Measurements from ENCODE around the gene MC1R.

Gene MC1R

DNA sequence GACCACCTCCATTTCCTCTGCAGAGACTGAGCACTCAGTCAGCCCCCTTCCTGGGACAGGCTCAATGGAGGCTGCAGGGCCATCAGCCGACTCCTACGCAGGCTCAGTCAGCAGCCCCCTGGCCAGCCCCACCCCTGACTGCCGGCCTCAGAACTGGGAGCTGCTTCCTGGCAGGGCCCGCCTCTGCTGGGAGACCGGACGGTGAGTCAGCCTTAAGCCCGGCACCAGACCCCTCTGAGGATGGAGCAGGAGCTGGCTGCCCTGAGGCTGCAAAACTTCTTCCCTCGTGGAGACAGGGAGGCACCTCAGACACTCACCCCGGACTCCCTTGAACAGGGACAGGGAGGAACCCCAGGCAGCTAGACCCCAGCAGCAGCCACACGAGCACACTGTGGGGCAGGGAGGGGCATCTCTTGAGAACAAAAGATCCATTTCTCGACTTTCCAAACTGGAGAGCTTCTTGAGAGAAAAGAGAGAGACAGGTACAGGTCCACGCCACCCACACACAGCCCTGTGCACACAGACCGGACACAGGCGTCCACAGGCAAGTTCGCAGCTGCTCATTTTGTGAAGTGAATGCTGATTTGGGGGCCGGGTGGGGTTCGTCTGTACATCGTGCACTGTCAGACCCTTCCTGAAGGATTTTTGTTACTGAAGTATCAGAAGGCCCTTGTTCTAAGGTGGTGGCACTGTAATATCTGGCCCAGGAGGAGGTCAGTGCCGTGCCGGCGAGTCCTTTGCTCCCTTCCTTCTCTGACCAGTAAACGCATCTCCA is 3.2 kb downstream of the MC1R start:
- Mint-ChIP-seq H3K27ac (peak overlapping the region; percentile 91), H3K27me3 (ENCODE audit: low read depth, poor library complexity) (no peaks in the 10 kb centered on the region), H3K36me3 (ENCODE audit: low read depth) (no peaks in the 10 kb centered on the region), H3K4me1 (peaks cover 49% of the 10 kb centered on the region), H3K9me3 (no peaks in the 10 kb centered on the region), H3K4me3 (peak overlapping the region; percentile 94)
- peak; percentile 74 for DNase-seq
- TF ChIP-seq, protein P1, sequence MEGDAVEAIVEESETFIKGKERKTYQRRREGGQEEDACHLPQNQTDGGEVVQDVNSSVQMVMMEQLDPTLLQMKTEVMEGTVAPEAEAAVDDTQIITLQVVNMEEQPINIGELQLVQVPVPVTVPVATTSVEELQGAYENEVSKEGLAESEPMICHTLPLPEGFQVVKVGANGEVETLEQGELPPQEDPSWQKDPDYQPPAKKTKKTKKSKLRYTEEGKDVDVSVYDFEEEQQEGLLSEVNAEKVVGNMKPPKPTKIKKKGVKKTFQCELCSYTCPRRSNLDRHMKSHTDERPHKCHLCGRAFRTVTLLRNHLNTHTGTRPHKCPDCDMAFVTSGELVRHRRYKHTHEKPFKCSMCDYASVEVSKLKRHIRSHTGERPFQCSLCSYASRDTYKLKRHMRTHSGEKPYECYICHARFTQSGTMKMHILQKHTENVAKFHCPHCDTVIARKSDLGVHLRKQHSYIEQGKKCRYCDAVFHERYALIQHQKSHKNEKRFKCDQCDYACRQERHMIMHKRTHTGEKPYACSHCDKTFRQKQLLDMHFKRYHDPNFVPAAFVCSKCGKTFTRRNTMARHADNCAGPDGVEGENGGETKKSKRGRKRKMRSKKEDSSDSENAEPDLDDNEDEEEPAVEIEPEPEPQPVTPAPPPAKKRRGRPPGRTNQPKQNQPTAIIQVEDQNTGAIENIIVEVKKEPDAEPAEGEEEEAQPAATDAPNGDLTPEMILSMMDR (IDR thresholded peaks at IDR 0.05), result no peak

DNA sequence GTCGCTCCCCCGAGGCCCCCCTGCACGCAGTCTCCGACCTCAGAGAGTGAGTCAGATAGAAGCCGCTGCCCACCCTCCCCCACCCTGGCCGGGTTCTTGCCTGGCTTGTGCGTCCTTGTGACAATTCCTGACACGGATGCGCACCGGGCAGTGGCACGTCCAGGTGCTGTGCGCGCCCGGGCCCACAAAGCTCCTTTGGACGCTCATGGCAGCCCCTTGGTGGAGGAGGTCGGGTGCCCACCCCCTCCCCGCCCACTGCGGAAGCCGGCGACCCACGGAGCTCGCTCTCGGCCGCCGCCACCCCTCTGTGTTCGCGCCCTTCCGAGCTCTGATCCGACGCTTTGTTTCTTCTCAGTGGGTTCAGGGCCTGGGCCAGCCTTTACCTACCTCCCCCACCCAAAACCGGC is 3.8 kb downstream of the MC1R start:
- peak; percentile 72 for DNase-seq
- Mint-ChIP-seq H3K36me3 (ENCODE audit: low read depth) (no peaks in the 10 kb centered on the region), H3K4me1 (peaks cover 48% of the 10 kb centered on the region), H3K9me3 (no peaks in the 10 kb centered on the region), H3K27ac (peak overlapping the region; percentile 97), H3K4me3 (peak overlapping the region; percentile 94), H3K27me3 (ENCODE audit: low read depth, poor library complexity) (no peaks in the 10 kb centered on the region)
- TF ChIP-seq, protein P1 (IDR thresholded peaks at IDR 0.05), result no peak

DNA sequence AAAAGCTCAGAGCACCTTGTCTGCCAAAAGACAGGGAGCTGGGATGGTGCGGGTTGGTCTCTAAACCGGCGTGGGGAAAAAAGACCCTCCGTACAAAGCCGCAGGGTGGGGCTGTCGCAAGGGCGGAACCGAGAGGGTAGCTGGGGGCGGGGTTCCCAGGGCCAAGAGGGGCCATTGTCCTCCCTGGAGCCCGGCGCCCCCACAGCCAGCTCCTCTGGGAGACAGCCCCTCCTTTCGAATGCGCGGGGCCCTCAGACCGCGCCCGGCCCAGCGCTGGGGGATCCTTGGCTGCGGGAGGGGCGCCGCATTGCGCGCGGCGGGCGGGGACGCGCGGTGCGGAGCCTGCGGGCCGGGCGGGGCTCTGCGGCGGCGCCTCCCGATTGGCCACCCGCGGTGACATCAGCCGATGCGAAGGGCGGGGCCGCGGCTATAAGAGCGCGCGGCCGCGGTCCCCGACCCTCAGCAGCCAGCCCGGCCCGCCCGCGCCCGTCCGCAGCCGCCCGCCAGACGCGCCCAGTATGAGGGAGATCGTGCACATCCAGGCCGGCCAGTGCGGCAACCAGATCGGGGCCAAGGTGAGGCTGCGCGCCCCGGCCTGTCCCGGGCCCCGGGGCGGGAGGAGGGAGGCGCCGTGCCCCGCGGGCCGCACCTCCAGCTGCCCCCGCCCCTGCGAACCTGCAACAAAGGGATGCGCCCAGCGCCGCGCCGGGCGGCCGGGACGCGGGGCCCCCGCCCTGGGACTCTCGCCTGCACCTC is 4.4 kb downstream of the MC1R start, which contains the start of gene TUBB3:
TUBB3 (plus strand) TSS at position 459 of the 756 bp plus-strand sequence; CDS start at position 519, 60 bp downstream.
- TF ChIP-seq, protein P1 (IDR thresholded peaks at IDR 0.05), result no peak
- peak within 1 kb of the TSS; percentile 94 for H3K4me3 Mint-ChIP-seq
- H3K36me3 Mint-ChIP-seq (ENCODE audit: low read depth), result no peaks in the 10 kb centered on the region
- no peaks in the 10 kb centered on the region for H3K9me3 Mint-ChIP-seq
- DNase-seq, result peak; percentile 90
- H3K27me3 Mint-ChIP-seq (ENCODE audit: low read depth, poor library complexity), result no peaks in the 10 kb centered on the region
- peak within 1 kb of the TSS; percentile 97 for H3K27ac Mint-ChIP-seq
- H3K4me1 Mint-ChIP-seq, result peaks cover 44% of the 10 kb centered on the region

DNA sequence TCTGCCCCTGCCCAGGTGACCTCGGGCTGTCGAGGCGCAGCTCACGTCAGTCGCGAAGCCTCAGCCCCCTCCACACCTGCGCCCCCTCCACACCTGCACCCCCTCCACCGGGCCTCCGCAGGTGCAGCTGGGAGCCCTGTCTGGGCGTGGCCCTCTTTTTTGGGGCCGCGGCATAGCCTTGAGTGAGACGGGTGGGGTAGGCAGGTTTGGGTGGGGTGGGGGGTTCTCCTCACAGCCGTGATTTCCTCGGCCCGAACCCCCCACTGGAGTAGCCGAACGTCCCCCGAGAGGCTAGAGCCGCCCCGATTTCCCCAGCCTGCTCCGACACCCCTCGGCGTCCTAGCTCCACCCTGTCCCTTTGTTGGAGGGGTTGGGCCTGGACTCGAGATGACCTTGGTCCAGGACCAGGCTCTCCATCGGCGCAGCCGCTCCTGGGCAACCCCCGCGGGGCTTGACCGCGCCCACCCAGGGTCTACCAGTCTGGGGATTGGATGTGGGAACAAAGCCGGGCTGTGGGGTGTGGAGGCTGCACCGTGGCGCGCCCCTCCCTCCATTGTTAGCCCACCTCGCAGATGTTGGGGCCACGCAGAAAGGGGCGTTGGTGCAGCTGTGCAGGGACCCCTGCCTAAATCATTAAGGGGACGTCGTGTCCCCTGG is 5.1 kb downstream of the MC1R start:
- Mint-ChIP-seq H3K36me3 (ENCODE audit: low read depth) (no peaks in the 10 kb centered on the region), H3K27me3 (ENCODE audit: low read depth, poor library complexity) (no peaks in the 10 kb centered on the region), H3K9me3 (no peaks in the 10 kb centered on the region), H3K4me3 (peak overlapping the region; percentile 79), H3K4me1 (peaks cover 38% of the 10 kb centered on the region), H3K27ac (no peak overlapping the region)
- DNase-seq, result peak; percentile 61
- TF ChIP-seq, protein P1 (IDR thresholded peaks at IDR 0.05), result no peak

DNA sequence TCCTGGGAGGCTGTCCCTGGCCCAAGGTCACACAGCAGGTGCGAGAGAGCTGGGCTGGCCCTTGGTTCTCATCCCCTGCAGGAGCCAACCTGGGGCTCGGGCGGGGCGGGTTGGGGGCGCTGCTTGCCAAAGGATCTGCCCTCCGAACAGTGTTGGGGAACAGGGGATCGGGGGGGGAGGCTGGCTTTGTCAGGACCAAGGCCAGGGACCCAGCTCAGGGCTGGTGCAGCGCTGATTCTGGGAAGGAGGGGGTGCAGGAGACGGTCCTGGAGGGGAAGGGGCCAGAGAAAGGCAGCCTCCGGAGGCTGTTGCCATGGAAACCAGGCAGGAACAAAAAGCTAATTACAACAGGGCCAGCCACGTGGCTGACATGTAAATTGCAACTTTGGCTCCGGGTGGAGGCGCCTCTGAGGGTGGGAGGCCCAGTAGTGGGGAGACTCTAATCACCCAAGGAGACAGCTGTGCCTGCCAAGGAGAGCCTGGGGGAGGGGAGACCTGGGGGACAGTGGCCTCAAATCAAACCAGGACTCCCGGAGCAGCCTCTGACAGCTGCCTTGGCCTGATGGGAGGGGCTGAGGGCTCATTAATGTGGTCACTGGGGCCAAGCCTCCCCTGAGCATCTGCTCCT is 5.7 kb downstream of the MC1R start:
- no peaks in the 10 kb centered on the region for H3K27me3 Mint-ChIP-seq (ENCODE audit: low read depth, poor library complexity)
- no peaks in the 10 kb centered on the region for H3K9me3 Mint-ChIP-seq
- peak overlapping the region; percentile 79 for H3K4me3 Mint-ChIP-seq
- H3K4me1 Mint-ChIP-seq, result peaks cover 36% of the 10 kb centered on the region
- TF ChIP-seq, protein P1 (IDR thresholded peaks at IDR 0.05), result no peak
- peak; percentile 80 for DNase-seq
- H3K27ac Mint-ChIP-seq, result no peak overlapping the region
- peaks cover 4% of the 10 kb centered on the region for H3K36me3 Mint-ChIP-seq (ENCODE audit: low read depth)

All from nephron progenitor cell (in vitro differentiated cells).